ENCODE data around the gene TUBA1C.

GRCh38 chr12:49284672-49285071, 19.8 kb downstream of the TUBA1C start:
- TF ChIP-seq EZH2 (IDR thresholded peaks at IDR 0.05) (no peak), POLR2AphosphoS5 (IDR thresholded peaks at IDR 0.05; ENCODE audit: borderline replicate concordance, low read depth, low read length) (no peak)

All from SK-N-MC (cell line).